HL-60/S4 treated with retinoic acid at 250 ng/mL for 4 days and 3 days (cell line): ENCODE measurements around the gene SOX6.
"Not testable (repeated sequence)": the region's sequence is repeated elsewhere in the genome, so short reads cannot be mapped to it uniquely, and the experiment has no call there.

Experiments
- in situ Hi-C: fragments of 300-500 bp; cut with MboI; formaldehyde crosslinking; loops from 2 replicates; pipeline ENCODE4 v1.7.0; 2022; ENCODE audit warnings: low sequenced_read_pairs

SOX6 gene

DNA sequence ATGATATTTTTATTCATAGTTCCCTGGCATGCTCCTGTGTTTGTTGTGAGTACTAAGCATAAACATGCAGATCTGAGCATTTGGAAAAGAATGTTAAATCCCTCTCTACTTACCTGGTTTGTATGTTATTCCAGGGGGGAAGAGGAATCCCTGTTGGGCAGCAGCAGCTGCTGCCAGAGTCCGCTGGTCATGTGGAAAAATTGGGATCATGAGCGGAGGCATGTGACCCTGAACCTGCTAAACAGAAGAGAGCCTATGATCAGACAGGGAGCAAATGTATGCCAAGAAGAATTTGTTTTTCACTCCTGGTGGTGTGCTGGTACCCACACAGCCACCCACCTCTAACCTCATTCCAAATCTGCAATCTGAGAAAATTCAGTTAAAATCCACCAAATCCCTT lies 244.7 kb downstream of the SOX6 start:
- in situ Hi-C loops: no loop called here

DNA sequence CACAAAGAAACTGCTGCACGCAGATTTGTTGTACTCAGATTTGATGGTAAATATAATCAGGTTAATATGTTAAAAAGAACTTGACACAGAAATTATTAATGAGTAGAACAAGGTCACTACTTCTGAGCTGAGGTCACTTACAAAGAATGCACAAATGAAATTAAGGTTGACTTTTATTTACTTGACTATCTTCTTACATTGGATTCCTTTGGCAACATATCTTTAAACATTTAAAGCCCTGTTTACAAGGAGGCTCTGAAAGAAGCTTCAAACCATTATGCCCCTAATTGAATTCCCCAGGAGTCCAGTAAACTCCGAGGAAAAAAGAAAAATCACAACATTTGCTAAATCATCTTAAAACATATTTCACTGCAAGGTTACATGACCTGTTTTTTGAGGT lies 245.5 kb downstream of the SOX6 start:
- in situ Hi-C loops: no loop called here

DNA sequence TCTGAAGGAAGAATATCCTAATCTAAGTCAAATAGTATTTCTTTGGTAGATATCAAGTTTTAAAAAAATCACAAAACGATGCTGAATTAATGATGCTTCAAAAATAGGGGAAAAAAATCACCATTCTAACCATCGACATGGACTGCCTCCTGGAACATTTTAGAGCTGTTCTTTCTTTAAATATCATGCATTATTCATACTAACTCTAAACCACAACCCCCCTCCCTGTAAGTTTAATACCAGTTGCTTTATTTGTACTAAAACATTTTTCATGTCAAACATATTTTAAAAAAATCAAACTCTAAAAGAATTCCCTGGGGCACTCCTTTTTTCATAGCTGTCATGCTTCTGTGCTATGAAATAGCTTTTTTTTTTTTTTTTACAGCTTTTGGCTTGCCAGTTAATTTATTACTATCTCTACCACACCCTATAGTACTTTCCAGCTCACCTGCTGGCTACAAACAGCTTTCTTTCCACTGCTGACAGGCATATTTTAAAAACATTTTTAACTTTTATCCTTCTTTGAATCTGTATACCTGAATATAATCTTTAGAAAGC lies 256.9 kb downstream of the SOX6 start:
- in situ Hi-C loops: no loop called here

DNA sequence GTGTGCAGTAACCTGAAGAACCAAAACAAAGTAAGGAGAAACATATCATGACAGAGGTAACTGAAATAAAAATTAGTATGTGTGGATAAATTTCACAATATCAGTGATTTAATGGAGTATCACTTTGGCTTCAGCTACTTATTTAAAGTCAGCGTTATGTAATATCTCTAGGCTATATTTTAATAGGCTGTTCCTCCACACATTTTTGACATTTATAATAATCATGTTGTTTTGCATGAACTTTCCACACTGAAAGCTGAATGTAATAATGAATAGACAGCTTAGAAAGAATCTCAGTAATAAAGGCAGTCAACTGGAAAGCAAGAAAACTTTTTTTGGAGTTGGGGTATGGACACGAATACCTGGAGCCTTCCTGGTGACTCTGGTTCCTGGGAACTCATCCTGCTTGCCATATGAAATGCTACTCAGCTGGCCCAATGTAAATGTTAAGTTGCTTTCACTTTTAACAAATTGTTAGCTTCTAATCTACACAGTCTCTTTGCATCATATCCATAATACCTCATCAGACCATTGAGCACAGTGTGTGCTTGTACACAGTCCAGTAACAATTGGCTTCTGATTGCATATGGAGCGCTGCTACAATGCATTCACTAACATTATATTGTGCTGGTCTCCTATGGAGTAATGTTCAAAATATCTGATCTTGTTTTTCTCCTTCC lies 257.7 kb downstream of the SOX6 start:
- in situ Hi-C loops: no loop called here

DNA sequence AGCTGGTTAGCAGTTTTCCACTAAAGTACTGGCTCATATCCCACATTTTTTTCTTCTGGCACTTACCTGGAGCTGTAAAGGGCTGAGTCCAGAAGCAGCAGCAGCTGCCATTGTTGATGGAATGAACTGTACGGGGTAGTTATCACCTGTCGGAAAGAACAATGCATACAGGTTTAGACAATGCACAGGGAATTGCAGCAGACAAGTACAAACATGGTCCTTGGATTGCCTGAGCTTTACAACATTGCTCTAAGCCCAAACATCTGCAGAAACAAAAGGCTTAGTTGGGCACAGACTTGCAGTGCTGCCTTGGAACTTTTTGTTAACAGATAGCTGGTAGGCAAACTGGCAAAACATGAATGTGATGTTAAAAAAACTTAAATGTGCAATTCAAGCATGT lies 258.8 kb downstream of the SOX6 start:
- in situ Hi-C loops: no loop called here

DNA sequence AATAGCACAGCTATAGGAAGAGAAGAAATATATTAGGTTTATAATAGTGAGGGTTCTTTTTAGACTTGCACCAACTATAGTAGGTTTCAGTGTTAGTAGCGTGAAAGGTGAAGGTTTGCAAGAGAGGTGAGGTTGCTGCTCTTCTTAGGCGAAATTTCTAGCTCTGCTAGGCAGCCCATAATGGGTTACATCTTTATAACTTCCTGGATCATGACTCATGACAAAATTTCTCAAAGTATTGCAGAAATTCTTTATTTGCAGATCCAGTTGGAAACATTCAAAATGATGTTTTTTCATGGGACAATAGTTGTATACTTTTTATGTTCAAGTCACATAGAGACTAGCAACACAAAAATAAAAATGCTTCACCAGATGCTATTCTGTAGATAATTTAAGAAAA lies 260.0 kb downstream of the SOX6 start:
- in situ Hi-C loops: no loop called here

DNA sequence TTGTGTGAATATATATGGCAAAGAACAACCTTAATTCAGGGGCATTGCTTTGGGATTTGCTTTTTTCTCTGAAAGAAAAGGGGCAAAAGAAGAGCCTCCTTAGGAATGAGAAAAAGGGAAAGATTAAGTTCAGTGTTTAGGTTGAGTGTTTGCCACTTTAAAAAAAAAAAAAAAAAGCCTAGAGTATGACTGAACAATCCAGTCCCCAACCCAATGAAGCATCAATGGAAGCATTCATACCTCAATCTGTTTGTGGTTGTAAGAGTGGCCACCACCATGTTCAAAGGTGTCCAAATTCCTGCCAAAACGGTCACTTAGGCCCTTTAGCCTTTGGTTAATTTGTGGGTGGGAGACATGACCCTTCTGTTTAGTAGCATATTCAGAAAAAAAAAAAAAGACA lies 260.6 kb downstream of the SOX6 start:
- in situ Hi-C loops: no loop called here

DNA sequence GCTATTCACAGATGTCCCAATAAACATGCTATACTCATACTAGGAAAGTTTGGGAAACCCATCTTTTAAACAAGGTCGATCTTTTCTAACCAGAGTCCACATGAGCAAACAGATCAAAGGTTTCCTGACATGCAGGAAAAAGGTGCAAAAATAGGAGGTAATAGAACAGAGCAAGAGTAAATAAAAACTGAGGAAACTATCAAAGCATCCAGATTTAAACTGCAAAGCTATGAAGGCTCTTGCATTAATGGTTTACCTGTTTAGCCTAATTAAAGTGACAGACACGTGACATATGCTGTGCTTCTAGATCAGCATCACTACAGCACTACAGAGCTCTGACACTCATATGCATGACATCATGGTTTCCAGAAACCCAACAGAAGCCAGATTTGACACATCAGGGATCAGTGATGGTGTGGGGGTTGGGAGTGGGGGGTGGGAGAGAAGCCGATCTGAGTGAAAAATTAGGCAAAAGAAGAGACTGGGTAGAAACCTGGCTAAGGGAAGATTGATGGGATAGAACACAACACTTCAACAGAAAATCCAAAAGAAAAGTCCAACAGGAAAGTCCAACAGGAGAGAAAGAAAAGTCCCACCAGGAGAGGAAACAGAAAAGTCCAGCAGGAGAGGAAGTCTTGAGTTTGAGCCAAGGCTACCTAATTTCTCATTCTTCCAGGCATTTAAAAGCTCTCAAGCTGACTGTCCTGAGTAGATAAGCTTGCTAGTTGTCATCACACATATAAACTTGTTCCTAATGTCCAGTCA lies 262.3 kb downstream of the SOX6 start:
- in situ Hi-C loops: no loop called here

DNA sequence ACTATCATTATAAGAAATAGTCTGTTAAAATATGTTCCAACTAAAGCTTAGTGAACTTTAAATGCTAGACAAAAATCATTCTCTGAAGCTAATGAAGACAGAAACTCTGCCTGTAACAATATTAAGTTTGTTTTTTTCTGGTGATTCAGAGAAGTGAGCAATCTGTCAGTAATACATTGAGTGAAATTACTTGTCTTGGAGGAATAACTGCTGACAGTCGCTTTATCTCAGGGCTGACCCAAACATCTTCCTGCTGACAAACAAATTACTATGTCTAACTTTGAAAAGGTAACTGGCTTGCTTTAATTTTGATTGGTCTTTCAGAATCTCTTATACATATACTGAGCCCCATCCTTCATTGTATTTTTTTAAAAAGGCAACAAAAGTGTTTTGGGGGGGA lies 264.5 kb downstream of the SOX6 start:
- in situ Hi-C loops: no loop called here

DNA sequence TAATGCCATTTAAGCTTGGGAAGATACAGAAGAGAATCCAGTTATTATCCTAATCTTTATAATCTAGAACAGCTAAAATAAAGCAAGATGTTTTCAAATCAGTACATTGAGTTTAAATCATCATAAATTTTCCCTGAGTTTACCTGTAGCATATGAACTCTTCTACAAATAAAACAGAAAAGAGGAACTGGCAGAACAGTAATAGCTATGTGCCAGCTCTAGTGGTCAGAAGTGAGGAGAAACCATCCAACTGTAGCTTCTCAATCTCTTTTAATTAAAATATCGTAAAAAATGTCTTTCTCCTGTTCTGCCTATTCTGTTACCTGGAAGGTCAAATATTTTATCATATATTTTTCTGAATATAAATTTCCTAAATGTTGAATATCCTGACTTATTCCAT lies 266.9 kb downstream of the SOX6 start:
- in situ Hi-C loops: no loop called here

DNA sequence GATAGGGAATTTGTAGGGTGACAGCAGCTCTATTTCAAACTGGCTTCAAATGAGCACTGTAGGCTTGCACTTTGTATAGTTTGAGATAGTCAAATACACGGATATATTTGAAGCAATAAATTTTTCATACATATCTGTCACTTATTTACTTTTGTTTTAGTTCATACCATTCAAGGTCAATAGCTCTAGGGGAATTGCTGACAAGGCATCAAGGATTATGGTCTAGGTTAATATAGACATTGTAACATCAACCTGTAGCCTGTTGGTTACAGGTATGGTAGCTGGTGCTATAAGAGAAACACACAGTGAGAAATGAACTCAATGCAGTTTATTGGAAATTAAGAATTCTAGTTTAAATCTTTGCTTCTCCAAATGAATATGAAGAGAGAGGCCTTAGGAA lies 267.6 kb downstream of the SOX6 start:
- in situ Hi-C loops: no loop called here

DNA sequence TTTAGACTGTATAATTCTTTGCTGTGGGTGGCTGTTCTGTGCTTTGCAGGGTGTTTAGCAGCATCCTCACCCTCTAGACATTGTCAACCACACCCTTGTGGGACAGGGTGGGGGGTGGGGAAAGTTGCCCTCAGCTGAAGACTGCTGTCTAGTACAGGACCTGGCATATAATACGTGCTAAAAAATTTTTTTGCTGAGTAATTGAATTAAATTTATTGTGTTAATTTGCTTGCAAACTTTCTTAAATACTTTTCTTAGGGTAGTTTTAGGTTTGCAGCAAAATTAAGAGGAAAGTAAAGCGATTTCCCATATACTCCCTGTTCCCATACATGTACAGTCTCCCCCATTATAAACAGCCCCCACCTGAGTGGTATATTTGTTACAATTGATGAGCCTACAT lies 268.5 kb downstream of the SOX6 start:
- in situ Hi-C loops: no loop called here

DNA sequence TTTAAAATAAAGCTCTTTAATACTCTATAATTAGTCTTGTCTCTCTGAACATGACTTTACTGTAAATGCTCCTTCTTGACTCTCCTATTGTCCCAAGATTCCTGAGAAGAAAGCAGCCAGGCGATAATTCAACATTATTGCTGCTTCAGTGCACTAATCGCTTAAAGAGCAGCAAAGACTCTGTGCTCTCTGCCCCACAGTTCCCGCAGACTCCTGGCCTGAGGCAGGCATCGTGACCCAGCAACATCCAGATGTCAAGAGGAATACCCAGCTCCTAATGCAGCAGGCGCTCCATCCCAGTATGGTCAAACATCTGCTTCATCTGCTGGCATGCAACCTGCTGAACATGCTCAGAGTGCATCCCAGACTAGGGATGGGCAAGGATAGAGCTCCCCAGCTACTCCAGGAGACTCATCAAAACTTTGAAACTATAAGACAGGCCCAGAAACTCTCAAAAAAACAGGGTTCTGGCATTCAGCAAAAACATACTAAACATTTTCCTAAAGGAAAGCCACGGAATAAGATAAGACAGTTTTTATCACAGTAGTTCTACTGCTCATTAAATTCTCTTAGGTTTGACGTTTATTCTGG lies 270.0 kb downstream of the SOX6 start:
- in situ Hi-C loops: no loop called here

DNA sequence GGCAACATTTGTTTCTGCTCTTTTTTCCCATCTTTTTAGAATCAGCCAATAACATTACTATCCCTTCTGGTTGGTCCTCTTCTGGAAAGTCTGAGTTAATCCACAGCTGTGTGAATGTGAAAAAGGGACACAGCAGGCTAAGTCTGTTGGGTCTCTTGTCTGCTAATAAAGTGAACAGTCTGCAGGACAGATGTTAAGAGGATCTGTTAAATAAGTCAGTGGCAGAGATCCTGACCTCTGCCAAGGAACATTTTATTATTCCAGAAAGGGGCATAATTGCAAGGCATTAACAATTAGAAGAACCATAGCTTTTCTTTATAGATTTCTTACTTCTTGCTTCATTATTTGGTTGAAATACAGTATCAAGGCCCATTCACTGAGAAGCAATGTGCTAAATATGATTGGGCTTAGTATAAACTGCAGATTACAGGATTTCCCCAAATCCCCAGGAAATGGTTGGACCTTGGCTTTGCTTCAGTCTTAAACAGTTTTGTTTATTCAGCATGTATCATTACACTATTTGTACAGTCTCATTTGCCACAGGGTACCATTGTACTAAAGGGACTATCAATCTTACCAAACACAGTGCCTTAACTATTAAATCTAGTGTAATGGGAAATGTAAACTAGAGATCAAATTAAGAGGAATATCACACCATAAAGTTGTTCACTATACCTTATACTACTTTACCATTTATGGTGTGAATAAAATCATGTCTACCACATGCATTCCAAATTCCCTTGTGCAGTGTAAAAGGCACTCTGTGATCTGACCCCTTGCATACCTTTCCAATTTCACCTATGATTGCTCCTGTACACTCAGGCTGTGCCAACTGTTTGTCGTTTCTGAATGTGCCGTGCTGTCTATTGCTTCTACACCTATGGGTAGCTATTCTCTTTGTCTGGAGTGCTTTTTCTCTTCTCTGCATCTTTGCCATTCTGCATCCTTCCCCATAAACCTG lies 274.0 kb downstream of the SOX6 start:
- in situ Hi-C loops: no loop called here

DNA sequence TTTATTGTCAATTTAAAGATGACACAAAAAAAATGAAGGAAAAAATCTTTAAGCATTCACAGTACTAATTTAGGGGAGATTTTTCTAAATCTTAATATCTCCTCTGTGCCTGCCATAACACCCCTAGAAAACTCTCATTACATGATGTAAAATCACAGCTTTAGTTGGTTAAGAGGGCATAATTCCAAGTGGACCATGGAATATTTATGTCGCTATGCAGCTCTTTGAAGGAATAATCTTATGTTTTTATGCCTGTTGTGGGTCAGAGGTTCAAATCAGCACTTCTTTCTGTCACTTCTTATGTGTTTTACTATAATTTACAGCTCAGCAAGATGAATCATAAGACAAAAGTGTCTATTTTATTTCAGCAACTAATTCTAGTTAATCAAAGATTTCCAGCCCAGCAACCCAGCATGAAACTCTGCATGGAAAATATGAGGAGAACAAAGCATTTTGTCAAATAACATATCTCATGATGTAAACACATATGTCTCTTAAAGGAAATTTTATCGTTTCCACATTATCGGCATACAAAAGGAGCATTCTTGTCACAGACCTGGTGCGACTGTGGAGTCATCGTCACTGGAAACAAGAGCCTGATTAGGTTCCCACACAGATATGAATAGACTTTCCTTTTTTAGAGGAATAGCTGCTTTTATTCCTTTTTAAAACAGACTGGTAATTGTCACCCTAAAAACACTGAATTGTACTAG lies 274.8 kb downstream of the SOX6 start:
- in situ Hi-C loops: no loop called here

DNA sequence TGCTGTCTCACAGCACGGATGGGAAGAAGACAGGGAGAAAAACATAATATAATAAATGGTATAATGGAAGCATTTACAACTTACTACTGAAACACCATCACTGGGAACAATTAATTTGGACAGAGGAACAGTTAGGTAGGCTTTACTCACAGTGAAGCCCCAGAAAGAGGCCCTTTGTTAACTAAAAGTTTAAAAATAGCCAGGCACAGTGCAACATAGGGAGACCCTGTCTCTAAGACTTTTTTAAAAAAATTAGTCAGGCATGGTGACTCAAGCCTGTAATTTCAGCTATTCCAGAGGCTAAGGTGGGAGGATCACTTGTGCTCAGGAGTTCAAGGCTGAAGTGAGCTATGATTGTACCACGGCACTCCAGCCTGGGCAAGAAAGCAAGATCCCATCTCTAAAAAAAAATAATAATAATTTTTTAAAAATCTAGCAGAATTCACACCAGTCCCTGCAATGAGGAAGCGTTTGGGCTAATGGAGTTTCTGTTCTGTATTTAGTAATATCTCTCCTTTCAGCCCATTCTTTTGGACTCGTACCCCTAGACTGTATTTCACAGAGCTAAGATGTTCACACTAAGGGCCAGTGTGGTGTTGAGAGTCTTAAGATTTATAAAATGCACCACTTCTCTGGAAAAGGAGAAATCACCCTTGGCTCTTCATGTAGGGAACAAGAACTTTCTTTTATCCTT lies 275.5 kb downstream of the SOX6 start:
- in situ Hi-C loops: no loop called here

DNA sequence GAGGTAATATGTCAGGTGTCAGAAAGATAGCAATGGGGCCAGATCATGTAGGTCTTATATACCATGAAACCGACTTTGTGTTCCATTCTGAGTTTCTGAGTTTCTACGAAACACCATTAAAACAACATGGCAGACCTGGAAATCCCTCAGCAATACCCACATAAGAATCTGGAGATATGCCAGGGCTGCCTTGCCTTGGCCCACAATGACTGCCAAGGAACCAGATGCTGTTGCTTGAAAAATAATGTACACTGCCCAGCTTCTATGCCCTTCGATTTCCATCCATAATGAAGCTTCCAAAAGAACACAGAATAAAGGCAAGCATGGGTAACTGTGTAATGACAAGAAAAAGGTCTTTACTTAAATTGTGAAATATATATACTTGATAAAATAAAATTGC lies 277.4 kb downstream of the SOX6 start:
- in situ Hi-C loops: no loop called here

DNA sequence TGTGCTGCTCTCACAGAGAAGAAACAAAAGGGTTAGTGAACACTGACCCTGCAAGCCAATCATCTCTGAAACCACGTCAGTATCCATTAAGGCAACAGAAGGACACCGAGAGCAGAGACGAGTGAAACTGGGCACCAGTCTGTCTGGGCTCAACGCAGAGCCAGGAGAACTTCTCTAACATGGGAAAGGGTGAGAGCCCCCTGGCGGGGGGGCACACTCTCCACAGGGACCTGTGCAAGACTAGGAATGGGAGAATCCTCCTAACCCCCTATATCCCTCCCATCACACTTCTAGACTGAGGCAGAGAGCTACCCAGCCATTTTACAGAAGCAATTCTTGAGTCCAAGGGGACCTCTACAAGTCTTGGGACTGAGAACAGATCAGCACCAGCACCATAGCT lies 285.8 kb downstream of the SOX6 start:
- in situ Hi-C loops: no loop called here

DNA sequence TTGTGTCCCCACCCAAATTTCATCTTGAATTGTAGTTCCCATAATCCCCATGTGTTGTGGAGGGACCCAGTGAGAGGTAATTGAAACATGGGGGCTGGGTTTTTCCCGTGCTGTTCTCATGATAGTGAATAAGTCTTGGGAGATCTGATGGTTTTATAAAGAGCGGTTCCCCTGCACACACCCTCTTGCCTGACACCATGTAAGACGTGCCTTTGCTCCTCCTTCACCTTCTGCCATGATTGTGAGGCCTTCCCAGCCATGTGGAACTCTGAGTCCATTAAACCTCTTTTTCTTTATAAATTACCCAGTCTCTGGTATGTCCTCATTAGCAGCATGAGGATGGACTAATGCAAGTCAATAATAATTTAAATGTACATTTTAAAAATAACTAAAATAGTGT lies 289.1 kb downstream of the SOX6 start:
- in situ Hi-C loops: not testable (repeated sequence)

DNA sequence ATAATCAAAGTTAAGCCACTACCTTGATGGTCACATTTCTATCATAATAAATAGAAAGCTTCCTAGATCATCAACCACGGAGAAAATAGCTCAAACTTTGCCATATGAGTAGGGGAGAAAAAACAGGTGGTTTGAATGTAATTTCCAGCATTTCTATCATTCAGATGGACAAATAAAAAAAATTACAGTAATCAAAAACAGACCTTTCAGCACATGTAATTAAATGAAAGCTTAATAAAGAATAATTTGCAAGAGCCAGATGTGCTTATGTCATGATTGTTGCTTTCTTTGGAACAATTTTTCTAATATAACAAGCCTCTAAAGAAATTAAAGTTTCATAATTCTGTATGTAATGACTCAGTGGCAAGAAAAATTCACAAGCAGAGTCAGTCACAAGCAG lies 297.0 kb downstream of the SOX6 start:
- in situ Hi-C loops: no loop called here
